Ovary (tissue), 3 donors: ENCODE data around the gene CSH1.

Experiments
- EP300 ChIP-seq: sonication (generic); formaldehyde crosslinking; IDR thresholded peaks from one replicate; pipeline ENCODE4 v1.6.1; 2017; ENCODE audit warnings: antibody characterized with exemption
- POLR2A ChIP-seq: fragments of 450-650 bp; IDR thresholded peaks from one replicate; pipeline ENCODE4 v1.6.1; 2017; ENCODE audit warnings: antibody characterized with exemption, mild to moderate bottlenecking, moderate library complexity
- TF ChIP-seq, protein P1 (sequence below), 3 donors: fragments of 450-650 bp in 2 of 3; fragments of 200-600 bp in 1 of 3; IDR thresholded peaks; one replicate each; pipeline versions ENCODE4 v1.5.1 to v1.8.0; 2016 to 2022; ENCODE audit warnings: antibody characterized with exemption in 3 of 3, mild to moderate bottlenecking in 1 of 3
- donor health status: DM: no; HTN: no; CAD: no.

DNA sequence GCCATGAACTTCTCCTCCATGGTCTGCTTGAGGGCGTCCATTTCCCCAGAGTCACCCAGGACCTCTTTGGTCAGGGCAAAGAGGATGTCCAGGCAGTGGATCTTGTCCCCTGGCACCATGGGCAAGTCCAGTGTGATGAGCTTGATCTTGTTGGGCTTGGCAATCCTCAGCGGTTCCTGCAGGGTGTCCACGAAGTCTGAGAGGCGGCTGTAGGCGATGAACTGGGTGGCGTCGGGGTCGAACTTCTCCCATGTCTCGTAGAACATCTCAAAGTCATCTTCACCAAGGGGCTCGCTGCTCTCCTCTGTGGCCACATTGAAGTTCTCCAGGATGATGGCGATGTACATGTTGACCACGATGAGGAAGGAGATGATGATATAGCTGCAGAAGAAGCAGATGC, 44.8 kb upstream of the CSH1 start:
- TF ChIP-seq, protein P1, sequence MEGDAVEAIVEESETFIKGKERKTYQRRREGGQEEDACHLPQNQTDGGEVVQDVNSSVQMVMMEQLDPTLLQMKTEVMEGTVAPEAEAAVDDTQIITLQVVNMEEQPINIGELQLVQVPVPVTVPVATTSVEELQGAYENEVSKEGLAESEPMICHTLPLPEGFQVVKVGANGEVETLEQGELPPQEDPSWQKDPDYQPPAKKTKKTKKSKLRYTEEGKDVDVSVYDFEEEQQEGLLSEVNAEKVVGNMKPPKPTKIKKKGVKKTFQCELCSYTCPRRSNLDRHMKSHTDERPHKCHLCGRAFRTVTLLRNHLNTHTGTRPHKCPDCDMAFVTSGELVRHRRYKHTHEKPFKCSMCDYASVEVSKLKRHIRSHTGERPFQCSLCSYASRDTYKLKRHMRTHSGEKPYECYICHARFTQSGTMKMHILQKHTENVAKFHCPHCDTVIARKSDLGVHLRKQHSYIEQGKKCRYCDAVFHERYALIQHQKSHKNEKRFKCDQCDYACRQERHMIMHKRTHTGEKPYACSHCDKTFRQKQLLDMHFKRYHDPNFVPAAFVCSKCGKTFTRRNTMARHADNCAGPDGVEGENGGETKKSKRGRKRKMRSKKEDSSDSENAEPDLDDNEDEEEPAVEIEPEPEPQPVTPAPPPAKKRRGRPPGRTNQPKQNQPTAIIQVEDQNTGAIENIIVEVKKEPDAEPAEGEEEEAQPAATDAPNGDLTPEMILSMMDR (IDR thresholded peaks at IDR 0.05) = no peak
- TF ChIP-seq EP300 = no peak
- TF ChIP-seq POLR2A = no peak
